GM12878 (cell line): ENCODE measurements around the gene PSMB5. TPM values are rescaled to one million over a fixed set of nuclear protein-coding genes. Genes with fewer than 3 reads are reported as not detected.

Source experiments
- CEBPZ ChIP-seq: fragments of 150-350 bp; IDR thresholded peaks from 2 replicates; pipeline ENCODE4 v1.6.1; 2016; ENCODE audit warnings: low read depth, low read length
- DPF2 ChIP-seq: fragments of 450-650 bp; IDR thresholded peaks from 2 replicates; pipeline ENCODE4 v1.6.1; 2017; ENCODE audit warnings: mild to moderate bottlenecking
- HDAC6 ChIP-seq: fragments of 200-600 bp; sonication (generic); IDR thresholded peaks from one replicate; pipeline ENCODE4 v1.8.0; 2017; ENCODE audit warnings: antibody characterized with exemption; ENCODE audit not compliant: unreplicated experiment
- IRF3 ChIP-seq: fragments of 450-650 bp; IDR thresholded peaks from 2 replicates; pipeline ENCODE4 v1.6.1; 2014; ENCODE audit warnings: mild to moderate bottlenecking
- JUND ChIP-seq: IDR thresholded peaks from 2 replicates; pipeline ENCODE4 v1.6.1; 2012; ENCODE audit warnings: low read depth, mild to moderate bottlenecking, low read length, improper control_type of control experiment, moderate library complexity
- NR2C1 ChIP-seq: fragments of 450-650 bp; IDR thresholded peaks from 2 replicates; pipeline ENCODE4 v1.6.1; 2017; ENCODE audit warnings: antibody characterized with exemption, mild to moderate bottlenecking, moderate library complexity
- RELA ChIP-seq: fragments of 450-650 bp; IDR thresholded peaks from 2 replicates; pipeline ENCODE4 v1.8.0; 2014; ENCODE audit warnings: borderline replicate concordance; ENCODE audit not compliant: partially characterized antibody
- polyA plus RNA-seq, 11 experiments: library from polyadenylated mRNA; depleted of rRNA in 4 of 11; unstranded in 6 of 11; stranded (reverse) in 5 of 11; fragments of >200 nt; fragmentation: Nextera tagmentation in 4 of 11; fragmentation: Illumina TruSeq in 1 of 11; extraction: Ambion mirVana in 4 of 11; extraction: Trizol in 1 of 11; gene quantifications; 1 replicate in 1 of 11; 2 replicates in 10 of 11; pipeline versions ENCODE4 v1.2.1 to v1.2.3, GENCODE V29; 2011 to 2016; ENCODE audit warnings: inconsistent platforms in 2 of 11, missing spikeins in 2 of 11, low read depth in 1 of 11
- total RNA-seq, 4 experiments: library from RNA; depleted of rRNA in 3 of 4; stranded (reverse); fragments of >200 nt in 3 of 4; fragmentation: Illumina TruSeq in 1 of 4; extraction: Trizol in 1 of 4; gene quantifications; 2 replicates each; pipeline versions ENCODE4 v1.2.1 to v1.2.3, GENCODE V29; 2013 to 2021
- TF ChIP-seq, protein P1 (sequence below): fragments of 450-650 bp; IDR thresholded peaks from 2 replicates; pipeline ENCODE4 v1.6.1; 2017; ENCODE audit warnings: antibody characterized with exemption, mild to moderate bottlenecking, moderate library complexity

The PSMB5 gene
- total and polyA plus RNA-seq, 10 of the 15 experiments (the other 5 are each of a cell fraction or from before 2014, with no cell fraction given), result 84.5 to 802 (median 144) TPM

DNA sequence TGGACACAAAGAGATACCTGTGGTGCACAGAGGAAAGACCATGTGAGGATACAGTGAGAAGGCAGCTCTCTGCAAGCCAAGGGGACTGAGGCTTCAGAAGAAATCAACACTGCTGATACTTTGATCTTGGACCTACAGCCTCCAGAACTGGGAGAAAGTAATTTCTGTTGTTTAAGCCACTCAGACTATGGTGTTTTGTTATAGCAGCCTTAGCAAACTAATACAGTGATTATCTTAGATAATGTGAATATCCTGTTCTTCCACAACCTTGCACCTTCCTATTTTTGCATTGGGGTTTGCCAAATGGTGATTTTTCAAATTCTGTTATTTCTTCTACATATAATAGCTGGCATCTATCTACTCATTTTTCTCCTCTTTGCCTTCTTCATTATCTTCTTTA, 16.6 kb downstream of the PSMB5 start (continued):
- TF ChIP-seq, protein P1, sequence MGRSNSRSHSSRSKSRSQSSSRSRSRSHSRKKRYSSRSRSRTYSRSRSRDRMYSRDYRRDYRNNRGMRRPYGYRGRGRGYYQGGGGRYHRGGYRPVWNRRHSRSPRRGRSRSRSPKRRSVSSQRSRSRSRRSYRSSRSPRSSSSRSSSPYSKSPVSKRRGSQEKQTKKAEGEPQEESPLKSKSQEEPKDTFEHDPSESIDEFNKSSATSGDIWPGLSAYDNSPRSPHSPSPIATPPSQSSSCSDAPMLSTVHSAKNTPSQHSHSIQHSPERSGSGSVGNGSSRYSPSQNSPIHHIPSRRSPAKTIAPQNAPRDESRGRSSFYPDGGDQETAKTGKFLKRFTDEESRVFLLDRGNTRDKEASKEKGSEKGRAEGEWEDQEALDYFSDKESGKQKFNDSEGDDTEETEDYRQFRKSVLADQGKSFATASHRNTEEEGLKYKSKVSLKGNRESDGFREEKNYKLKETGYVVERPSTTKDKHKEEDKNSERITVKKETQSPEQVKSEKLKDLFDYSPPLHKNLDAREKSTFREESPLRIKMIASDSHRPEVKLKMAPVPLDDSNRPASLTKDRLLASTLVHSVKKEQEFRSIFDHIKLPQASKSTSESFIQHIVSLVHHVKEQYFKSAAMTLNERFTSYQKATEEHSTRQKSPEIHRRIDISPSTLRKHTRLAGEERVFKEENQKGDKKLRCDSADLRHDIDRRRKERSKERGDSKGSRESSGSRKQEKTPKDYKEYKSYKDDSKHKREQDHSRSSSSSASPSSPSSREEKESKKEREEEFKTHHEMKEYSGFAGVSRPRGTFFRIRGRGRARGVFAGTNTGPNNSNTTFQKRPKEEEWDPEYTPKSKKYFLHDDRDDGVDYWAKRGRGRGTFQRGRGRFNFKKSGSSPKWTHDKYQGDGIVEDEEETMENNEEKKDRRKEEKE, result no peak
- TF ChIP-seq RELA (no peak), CEBPZ (no peak), IRF3 (no peak), HDAC6 (no peak), DPF2 (no peak), NR2C1 (no peak), JUND (no peak)
